ENCODE measurements around the gene ASPG.

DNA sequence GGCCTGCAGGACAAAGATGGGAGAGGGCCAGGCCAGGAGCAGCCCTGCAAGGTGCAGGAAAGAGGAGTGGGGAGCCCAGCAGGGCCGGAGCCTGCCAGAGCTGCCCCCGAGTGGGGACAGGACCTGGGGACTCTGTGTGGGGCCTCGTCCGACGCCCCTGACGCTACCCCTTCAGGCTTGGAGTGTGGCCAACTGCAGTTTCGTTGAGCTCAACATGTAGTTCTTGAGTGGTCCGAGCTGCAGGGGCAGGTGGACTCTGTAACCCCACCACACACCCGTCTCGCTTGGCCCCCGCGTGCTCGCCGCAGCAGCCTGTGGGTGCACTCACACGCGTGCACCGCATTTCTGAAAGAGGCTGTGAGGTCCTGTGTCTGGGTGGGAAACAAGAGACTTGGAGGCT is 2.0 kb downstream of the ASPG start:
- TF ChIP-seq CTCF (conservative IDR thresholded peaks at IDR 0.05 in 1 of 2, IDR thresholded peaks at IDR 0.05 in 1 of 2; ENCODE audit: low read depth in 1 of 2, low read length in 2 of 2) (no peak), EZH2 (IDR thresholded peaks at IDR 0.05; ENCODE audit: low read length, missing control alignments) (no peak)
